ENCODE data around the gene WASHC2C.

GRCh38 chr10:45809837-45810236 is 82.8 kb downstream of the WASHC2C start:
- TF ChIP-seq POLR2AphosphoS5 (IDR thresholded peaks at IDR 0.05; ENCODE audit: low read depth, low read length) (no peak), SIN3A (IDR thresholded peaks at IDR 0.05; ENCODE audit: borderline replicate concordance, insufficient read depth, low read length) (no peak), FOXP2 (optimal IDR thresholded peaks at IDR 0.05; ENCODE audit: borderline replicate concordance, extremely low read depth, extremely low read length, insufficient read depth) (no peak), TAF1 (IDR thresholded peaks at IDR 0.05; ENCODE audit: borderline replicate concordance, insufficient read depth, low read length) (no peak)
- TF ChIP-seq, protein P1, sequence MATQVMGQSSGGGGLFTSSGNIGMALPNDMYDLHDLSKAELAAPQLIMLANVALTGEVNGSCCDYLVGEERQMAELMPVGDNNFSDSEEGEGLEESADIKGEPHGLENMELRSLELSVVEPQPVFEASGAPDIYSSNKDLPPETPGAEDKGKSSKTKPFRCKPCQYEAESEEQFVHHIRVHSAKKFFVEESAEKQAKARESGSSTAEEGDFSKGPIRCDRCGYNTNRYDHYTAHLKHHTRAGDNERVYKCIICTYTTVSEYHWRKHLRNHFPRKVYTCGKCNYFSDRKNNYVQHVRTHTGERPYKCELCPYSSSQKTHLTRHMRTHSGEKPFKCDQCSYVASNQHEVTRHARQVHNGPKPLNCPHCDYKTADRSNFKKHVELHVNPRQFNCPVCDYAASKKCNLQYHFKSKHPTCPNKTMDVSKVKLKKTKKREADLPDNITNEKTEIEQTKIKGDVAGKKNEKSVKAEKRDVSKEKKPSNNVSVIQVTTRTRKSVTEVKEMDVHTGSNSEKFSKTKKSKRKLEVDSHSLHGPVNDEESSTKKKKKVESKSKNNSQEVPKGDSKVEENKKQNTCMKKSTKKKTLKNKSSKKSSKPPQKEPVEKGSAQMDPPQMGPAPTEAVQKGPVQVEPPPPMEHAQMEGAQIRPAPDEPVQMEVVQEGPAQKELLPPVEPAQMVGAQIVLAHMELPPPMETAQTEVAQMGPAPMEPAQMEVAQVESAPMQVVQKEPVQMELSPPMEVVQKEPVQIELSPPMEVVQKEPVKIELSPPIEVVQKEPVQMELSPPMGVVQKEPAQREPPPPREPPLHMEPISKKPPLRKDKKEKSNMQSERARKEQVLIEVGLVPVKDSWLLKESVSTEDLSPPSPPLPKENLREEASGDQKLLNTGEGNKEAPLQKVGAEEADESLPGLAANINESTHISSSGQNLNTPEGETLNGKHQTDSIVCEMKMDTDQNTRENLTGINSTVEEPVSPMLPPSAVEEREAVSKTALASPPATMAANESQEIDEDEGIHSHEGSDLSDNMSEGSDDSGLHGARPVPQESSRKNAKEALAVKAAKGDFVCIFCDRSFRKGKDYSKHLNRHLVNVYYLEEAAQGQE (IDR thresholded peaks at IDR 0.05; ENCODE audit: insufficient read depth in 1 of 2, low read depth in 2 of 2, low read length in 2 of 2) = no peak
